MM.1S (cell line): Measurements from ENCODE around the gene CLEC4F.

ENCODE experiments used
- DNase-seq: peaks from one replicate; pipeline ENCODE4 v3.0.0-alpha.2; 2015
- H2AFZ ChIP-seq: fragments of 300-600 bp; sonication (generic); 2 replicates; pipeline ENCODE4 v1.6.0; 2016; ENCODE audit warnings: antibody characterized with exemption, low read length
- H3F3A ChIP-seq: fragments of 300-600 bp; sonication (generic); 2 replicates; pipeline ENCODE4 v1.6.1; 2016; ENCODE audit warnings: mild to moderate bottlenecking, antibody characterized with exemption, low read length, moderate library complexity, mixed read lengths; ENCODE audit not compliant: insufficient read depth
- H3K27ac ChIP-seq: fragments of 300-600 bp; sonication (generic); 2 replicates; pipeline ENCODE4 v1.5.1; 2016; ENCODE audit warnings: mild to moderate bottlenecking, low read length
- H3K27me3 ChIP-seq: fragments of 300-600 bp; sonication (generic); replicated peaks from 2 replicates; pipeline ENCODE4 v1.6.0; 2016; ENCODE audit warnings: low read length; ENCODE audit not compliant: insufficient read depth
- H3K36me3 ChIP-seq: fragments of 300-600 bp; sonication (generic); replicated peaks from 2 replicates; pipeline ENCODE4 v1.6.1; 2016; ENCODE audit warnings: mild to moderate bottlenecking, low read length, mixed read lengths; ENCODE audit not compliant: insufficient read depth
- H3K4me1 ChIP-seq: fragments of 300-600 bp; sonication (generic); 2 replicates; pipeline ENCODE4 v1.6.1; 2016; ENCODE audit warnings: low read length, mixed read lengths
- H3K4me2 ChIP-seq: fragments of 300-600 bp; sonication (generic); 2 replicates; pipeline ENCODE4 v1.6.0; 2016; ENCODE audit warnings: low read depth, low read length
- H3K4me3 ChIP-seq: fragments of 300-600 bp; sonication (generic); 2 replicates; pipeline ENCODE4 v1.5.1; 2016; ENCODE audit warnings: low read length, mixed read lengths
- H3K79me2 ChIP-seq: fragments of 300-600 bp; sonication (generic); 2 replicates; pipeline ENCODE4 v1.6.1; 2016; ENCODE audit warnings: mixed run types, low read length, mixed read lengths
- H3K9ac ChIP-seq: fragments of 300-600 bp; sonication (generic); 2 replicates; pipeline ENCODE4 v1.6.1; 2016; ENCODE audit warnings: low read length, mixed read lengths
- H3K9me2 ChIP-seq: fragments of 300-600 bp; sonication (generic); replicated peaks from 2 replicates; pipeline ENCODE4 v1.6.1; 2016; ENCODE audit warnings: mild to moderate bottlenecking, low read length, mixed read lengths; ENCODE audit not compliant: insufficient read depth
- H3K9me3 ChIP-seq: fragments of 300-600 bp; sonication (generic); replicated peaks from 2 replicates; pipeline ENCODE4 v1.6.1; 2016; ENCODE audit warnings: mild to moderate bottlenecking, low read length, mixed read lengths; ENCODE audit not compliant: insufficient read depth
- H4K20me1 ChIP-seq: fragments of 300-600 bp; sonication (generic); 2 replicates; pipeline ENCODE4 v1.6.1; 2016; ENCODE audit warnings: mild to moderate bottlenecking, low read length, moderate library complexity, mixed read lengths; ENCODE audit not compliant: insufficient read depth
- CTCF ChIP-seq: fragments of 300-600 bp; sonication (generic); IDR thresholded peaks from 2 replicates; pipeline ENCODE4 v1.5.1; 2016; ENCODE audit warnings: antibody characterized with exemption, low read length, mixed read lengths
- EZH2 ChIP-seq: fragments of 300-600 bp; sonication (generic); optimal IDR thresholded peaks from 2 replicates; pipeline ENCODE3; 2017; ENCODE audit warnings: low read depth, mild to moderate bottlenecking, antibody characterized with exemption, low read length, mixed read lengths
- EZH2phosphoT487 ChIP-seq: fragments of 300-600 bp; sonication (generic); IDR thresholded peaks from 2 replicates; pipeline ENCODE4 v1.6.1; 2018; ENCODE audit warnings: antibody characterized with exemption, low read length

Gene CLEC4F

GRCh38 chr2:70854411-70854810, 34.0 kb upstream of the CLEC4F start:
- Histone ChIP-seq H3K4me2 (no peak overlapping the region), H3K79me2 (no peaks in the 10 kb centered on the region), H3K4me3 (no peak overlapping the region), H3F3A (peaks cover 7% of the 10 kb centered on the region; the same call in 1 of the 2 replicates), H3K27ac (no peak overlapping the region), H3K9ac (no peak overlapping the region), H2AFZ (no peak overlapping the region), H3K36me3 (no peaks in the 10 kb centered on the region), H4K20me1 (no peaks in the 10 kb centered on the region), H3K9me3 (no peaks in the 10 kb centered on the region), H3K9me2 (no peaks in the 10 kb centered on the region), H3K27me3 (no peaks in the 10 kb centered on the region), H3K4me1 (peaks cover 5% of the 10 kb centered on the region; the same call in 1 of the 2 replicates)
- TF ChIP-seq EZH2phosphoT487, result no peak
- no peak for TF ChIP-seq CTCF
- TF ChIP-seq EZH2, result no peak
- DNase-seq, result no peak

DNA sequence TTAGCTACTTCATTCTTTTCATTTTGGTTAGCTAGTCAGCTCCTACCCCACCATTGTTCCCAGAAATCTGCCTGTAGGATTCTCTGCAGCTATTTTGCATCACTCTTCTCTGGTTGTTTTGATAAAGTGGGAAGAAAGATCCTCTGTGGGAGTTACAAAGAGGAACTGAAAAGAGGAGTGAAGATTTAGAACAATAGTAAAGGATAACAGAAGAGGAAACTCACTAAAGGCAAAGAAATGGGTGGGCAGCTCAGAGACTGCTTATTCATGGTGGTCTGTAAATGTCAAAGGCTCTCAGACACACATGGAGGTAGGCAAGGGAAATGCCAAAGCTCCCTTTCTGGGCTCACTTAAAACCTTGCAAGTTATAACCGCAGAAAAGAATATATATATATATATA, 32.4 kb upstream of the CLEC4F start:
- H3K27me3 ChIP-seq, result no peaks in the 10 kb centered on the region
- TF ChIP-seq CTCF, result no peak
- TF ChIP-seq EZH2phosphoT487, result no peak
- TF ChIP-seq EZH2, result no peak
- H3K27ac ChIP-seq, result no peak overlapping the region

GRCh38 chr2:70851704-70852103, 31.3 kb upstream of the CLEC4F start:
- H2AFZ ChIP-seq, result no peak overlapping the region
- H3K4me2 ChIP-seq, result peak overlapping the region; percentile 47; the same call in 1 of the 2 replicates
- no peak overlapping the region for H3K9ac ChIP-seq
- no peaks in the 10 kb centered on the region for H3K36me3 ChIP-seq
- no peak overlapping the region for H3K4me3 ChIP-seq
- peak overlapping the region; percentile 37; the same call in 1 of the 2 replicates for H3K27ac ChIP-seq
- H3F3A ChIP-seq, result peaks cover 7% of the 10 kb centered on the region; the same call in 1 of the 2 replicates
- H3K4me1 ChIP-seq, result peaks cover 5% of the 10 kb centered on the region; the same call in 1 of the 2 replicates
- no peaks in the 10 kb centered on the region for H3K79me2 ChIP-seq
- no peak for TF ChIP-seq CTCF
- TF ChIP-seq EZH2phosphoT487, result no peak
- TF ChIP-seq EZH2, result no peak
- H4K20me1 ChIP-seq, result no peaks in the 10 kb centered on the region
- H3K27me3 ChIP-seq, result no peaks in the 10 kb centered on the region
- H3K9me2 ChIP-seq, result no peaks in the 10 kb centered on the region
- H3K9me3 ChIP-seq, result no peaks in the 10 kb centered on the region
- peak; percentile 62 for DNase-seq

More for the DNA sequence above, 32.4 kb upstream of the CLEC4F start:
- no peak for DNase-seq
- Histone ChIP-seq H2AFZ (no peak overlapping the region), H3F3A (peaks cover 7% of the 10 kb centered on the region; the same call in 1 of the 2 replicates), H3K4me2 (no peak overlapping the region), H3K9me2 (no peaks in the 10 kb centered on the region), H3K9me3 (no peaks in the 10 kb centered on the region), H3K4me1 (peaks cover 5% of the 10 kb centered on the region; the same call in 1 of the 2 replicates), H3K79me2 (no peaks in the 10 kb centered on the region), H3K4me3 (no peak overlapping the region), H4K20me1 (no peaks in the 10 kb centered on the region), H3K9ac (no peak overlapping the region), H3K36me3 (no peaks in the 10 kb centered on the region)
